ENCODE measurements around the gene ZNF292.

- no peak for TF ChIP-seq FOXK2 (IDR thresholded peaks at IDR 0.05)
- TF ChIP-seq ELF4 (IDR thresholded peaks at IDR 0.05): no peak
- TF ChIP-seq HDGF (IDR thresholded peaks at IDR 0.05; ENCODE audit: borderline replicate concordance): no peak
Observed at GRCh38 chr6:87126501-87126900, 28.9 kb upstream of the ZNF292 start.

All from HEK293T (cell line).